GM23338 (cell line): ENCODE results near the gene AP3M1. TPM values are rescaled to one million over a fixed set of nuclear protein-coding genes. Genes with fewer than 3 reads are reported as not detected.

Experiments used
- ATAC-seq: fragments of 200-7000 bp; cut with Tn5 transposase; 3 replicates; pipeline ENCODE4 v1.9.1; 2020
- DNase-seq: peaks from one replicate; pipeline ENCODE4 v3.0.0-alpha.2; 2015; ENCODE audit warnings: low spot score
- H2AFZ ChIP-seq: fragments of 200-600 bp; sonication (generic); 2 replicates; pipeline ENCODE4 v1.8.0; 2016; ENCODE audit warnings: antibody characterized with exemption, mild to moderate bottlenecking, moderate library complexity
- H3F3A ChIP-seq: fragments of 200-600 bp; sonication (generic); replicated peaks from 2 replicates; pipeline ENCODE4 v1.8.0; 2017; ENCODE audit warnings: antibody characterized with exemption, mixed run types, low read depth
- H3K27ac ChIP-seq: fragments of 200-600 bp; sonication (generic); 2 replicates; pipeline ENCODE4 v1.6.1; 2016; ENCODE audit warnings: low read depth
- H3K27me3 ChIP-seq: fragments of 200-600 bp; sonication (generic); 2 replicates; pipeline ENCODE4 v1.8.0; 2016; ENCODE audit warnings: mild to moderate bottlenecking, mixed run types, moderate library complexity; ENCODE audit not compliant: insufficient read depth
- H3K36me3 ChIP-seq: fragments of 200-600 bp; sonication (generic); 2 replicates; pipeline ENCODE4 v1.8.0; 2016; ENCODE audit warnings: mild to moderate bottlenecking; ENCODE audit not compliant: insufficient read depth
- H3K4me1 ChIP-seq: fragments of 200-600 bp; sonication (generic); 2 replicates; pipeline ENCODE4 v1.8.0; 2016; ENCODE audit warnings: mild to moderate bottlenecking, moderate library complexity; ENCODE audit not compliant: insufficient read depth
- H3K4me2 ChIP-seq: fragments of 200-600 bp; sonication (generic); 2 replicates; pipeline ENCODE4 v1.7.1; 2017; ENCODE audit warnings: mixed run types
- H3K4me3 ChIP-seq: fragments of 200-600 bp; sonication (generic); 2 replicates; pipeline ENCODE4 v1.6.1; 2016; ENCODE audit warnings: mixed run types
- H3K79me2 ChIP-seq: fragments of 200-600 bp; sonication (generic); replicated peaks from 2 replicates; pipeline ENCODE4 v1.8.0; 2017; ENCODE audit warnings: mild to moderate bottlenecking; ENCODE audit not compliant: insufficient read depth
- H3K9me2 ChIP-seq: fragments of 200-600 bp; sonication (generic); 2 replicates; pipeline ENCODE4 v1.8.0; 2017; ENCODE audit not compliant: insufficient read depth
- H4K20me1 ChIP-seq: fragments of 200-600 bp; sonication (generic); replicated peaks from 2 replicates; pipeline ENCODE4 v1.8.0; 2017; ENCODE audit warnings: mild to moderate bottlenecking; ENCODE audit not compliant: insufficient read depth
- H3K27ac Mint-ChIP-seq: 2 replicates; pipeline ENCODE4 v1.8.0; 2020; ENCODE audit warnings: inconsistent platforms, mild to moderate bottlenecking, moderate library complexity, mixed read lengths
- H3K27me3 Mint-ChIP-seq: 3 replicates; pipeline ENCODE4 v1.8.0; 2022; ENCODE audit warnings: low read depth, mild to moderate bottlenecking, moderate library complexity, mixed read lengths, inconsistent platforms; ENCODE audit not compliant: insufficient read depth, poor library complexity
- H3K36me3 Mint-ChIP-seq: 3 replicates; pipeline ENCODE4 v1.8.0; 2021; ENCODE audit warnings: low read depth, mild to moderate bottlenecking, inconsistent platforms, moderate library complexity, mixed read lengths
- H3K4me1 Mint-ChIP-seq: 3 replicates; pipeline ENCODE4 v1.8.0; 2020; ENCODE audit warnings: mild to moderate bottlenecking, inconsistent platforms, mixed read lengths
- H3K4me3 Mint-ChIP-seq: 3 replicates; pipeline ENCODE4 v1.8.0; 2021; ENCODE audit warnings: moderate library complexity, mild to moderate bottlenecking, inconsistent platforms, mixed read lengths
- H3K9me3 Mint-ChIP-seq: 3 replicates; pipeline ENCODE4 v1.8.0; 2020; ENCODE audit warnings: moderate library complexity, mild to moderate bottlenecking, inconsistent platforms, mixed read lengths
- CREB1 ChIP-seq: fragments of 250-450 bp; sonication (Bioruptor Pico); IDR thresholded peaks from 2 replicates; pipeline ENCODE4 v1.5.0; 2020; ENCODE audit warnings: low read depth, mild to moderate bottlenecking, moderate library complexity
- ETS1 ChIP-seq: IDR thresholded peaks from 2 replicates; pipeline ENCODE4 v1.6.1; 2016; ENCODE audit warnings: antibody characterized with exemption
- EZH2 ChIP-seq: fragments of 200-600 bp; sonication (generic); IDR thresholded peaks from one replicate; pipeline ENCODE4 v1.8.0; 2017; ENCODE audit warnings: antibody characterized with exemption, mild to moderate bottlenecking, low read depth; ENCODE audit not compliant: unreplicated experiment
- NANOG ChIP-seq: IDR thresholded peaks from 2 replicates; pipeline ENCODE4 v1.6.1; 2016; ENCODE audit warnings: antibody characterized with exemption, borderline replicate concordance
- POLR2AphosphoS5 ChIP-seq: IDR thresholded peaks from 2 replicates; pipeline ENCODE4 v1.6.1; 2016; ENCODE audit warnings: antibody characterized with exemption, low read depth
- REST ChIP-seq: IDR thresholded peaks from one replicate; pipeline ENCODE4 v1.6.1; 2018; ENCODE audit warnings: antibody characterized with exemption; ENCODE audit not compliant: unreplicated experiment
- ZNF114 ChIP-seq: fragments of 250-450 bp; sonication (Bioruptor Pico); IDR thresholded peaks from 2 replicates; pipeline ENCODE4 v1.5.0; 2020; ENCODE audit warnings: mild to moderate bottlenecking, moderate library complexity
- ZNF331 ChIP-seq: fragments of 250-450 bp; sonication (Bioruptor Pico); IDR thresholded peaks from 2 replicates; pipeline ENCODE4 v1.5.0; 2020; ENCODE audit warnings: low read depth, mild to moderate bottlenecking, moderate library complexity
- polyA plus RNA-seq: library from polyadenylated mRNA; unstranded; fragments of >200 nt; fragmentation: Nextera tagmentation; extraction: Ambion mirVana; gene quantifications from 2 replicates; pipeline ENCODE4 v1.2.1, GENCODE V29; 2016
- total RNA-seq: library from RNA; depleted of rRNA; stranded (reverse); fragments of >200 nt; shearing (Covaris generic); gene quantifications from 2 replicates; pipeline ENCODE4 v1.2.3, GENCODE V29; 2014

AP3M1 gene
- total and polyA plus RNA-seq, 2 experiments from 2014 or later = 13.8 to 41.7 TPM

GRCh38 chr10:74079936-74080590 lies 70.6 kb downstream of the AP3M1 start:
- Histone ChIP-seq H3K9me2 (no peaks in the 10 kb centered on the region), H3K4me3 (peak overlapping the region; percentile 4), H3K4me1 (peaks cover 51% of the 10 kb centered on the region), H3K36me3 (peaks cover 4% of the 10 kb centered on the region; the same call in 1 of the 2 replicates), H2AFZ (no peak overlapping the region), H3K27ac (peak overlapping the region; percentile 83), H3F3A (no peaks in the 10 kb centered on the region), H3K4me2 (peak overlapping the region; percentile 34), H4K20me1 (no peaks in the 10 kb centered on the region), H3K79me2 (peaks cover 26% of the 10 kb centered on the region), H3K27me3 (no peaks in the 10 kb centered on the region)
- Mint-ChIP-seq H3K27me3 (no peaks in the 10 kb centered on the region), H3K27ac (peak overlapping the region; percentile 89), H3K4me1 (peaks cover 56% of the 10 kb centered on the region), H3K9me3 (no peaks in the 10 kb centered on the region), H3K4me3 (peak overlapping the region; percentile 58), H3K36me3 (peaks cover 53% of the 10 kb centered on the region)
- TF ChIP-seq NANOG (peak; percentile 85; the same call in 1 of the 2 replicates), POLR2AphosphoS5 (no peak)
- DNase-seq (peak; percentile 54), ATAC-seq (no peak)

- DNase-seq (no peak), ATAC-seq (no peak)
- peak overlapping the region; percentile 83 for H3K27ac ChIP-seq
- H3K9me3 Mint-ChIP-seq = no peaks in the 10 kb centered on the region
- peaks cover 5% of the 10 kb centered on the region; the same call in 1 of the 2 replicates for H3K36me3 ChIP-seq
- peak overlapping the region; percentile 58 for H3K4me3 Mint-ChIP-seq
- peaks cover 23% of the 10 kb centered on the region for H3K79me2 ChIP-seq
- peak overlapping the region; percentile 4 for H3K4me3 ChIP-seq
- H3K4me2 ChIP-seq = peak overlapping the region; percentile 34
- H3K27me3 Mint-ChIP-seq = no peaks in the 10 kb centered on the region
- peaks cover 58% of the 10 kb centered on the region for H3K4me1 Mint-ChIP-seq
- H3K4me1 ChIP-seq = peaks cover 51% of the 10 kb centered on the region
- H2AFZ ChIP-seq = no peak overlapping the region
- H3K9me2 ChIP-seq = no peaks in the 10 kb centered on the region
- no peaks in the 10 kb centered on the region for H4K20me1 ChIP-seq
- no peaks in the 10 kb centered on the region for H3F3A ChIP-seq
- H3K27me3 ChIP-seq = no peaks in the 10 kb centered on the region
- peak overlapping the region; percentile 91 for H3K27ac Mint-ChIP-seq
- H3K36me3 Mint-ChIP-seq = peaks cover 53% of the 10 kb centered on the region
- TF ChIP-seq REST (no peak), EZH2 (no peak), ZNF331 (CRISPR knock-in tag) (no peak), CREB1 (no peak), ZNF114 (no peak), ETS1 (no peak)
These were observed 71.3 kb downstream of the AP3M1 start for GRCh38 chr10:74079028-74079935.
